GM20000 (cell line): ENCODE data around the gene NUP58.
A peak's percentile ranks its signal among the peaks of the same experiment; 100 is the strongest.

ENCODE experiments used
- DNase-seq: peaks from one replicate; pipeline ENCODE4 v3.0.0; 2012; ENCODE audit warnings: low spot score
- TF ChIP-seq, protein P1 (sequence below): IDR thresholded peaks from 2 replicates; pipeline ENCODE4 v1.5.1; 2012; ENCODE audit warnings: mild to moderate bottlenecking, control low read depth; ENCODE audit errors: extremely low read depth, missing control alignments

The NUP58 gene

DNA sequence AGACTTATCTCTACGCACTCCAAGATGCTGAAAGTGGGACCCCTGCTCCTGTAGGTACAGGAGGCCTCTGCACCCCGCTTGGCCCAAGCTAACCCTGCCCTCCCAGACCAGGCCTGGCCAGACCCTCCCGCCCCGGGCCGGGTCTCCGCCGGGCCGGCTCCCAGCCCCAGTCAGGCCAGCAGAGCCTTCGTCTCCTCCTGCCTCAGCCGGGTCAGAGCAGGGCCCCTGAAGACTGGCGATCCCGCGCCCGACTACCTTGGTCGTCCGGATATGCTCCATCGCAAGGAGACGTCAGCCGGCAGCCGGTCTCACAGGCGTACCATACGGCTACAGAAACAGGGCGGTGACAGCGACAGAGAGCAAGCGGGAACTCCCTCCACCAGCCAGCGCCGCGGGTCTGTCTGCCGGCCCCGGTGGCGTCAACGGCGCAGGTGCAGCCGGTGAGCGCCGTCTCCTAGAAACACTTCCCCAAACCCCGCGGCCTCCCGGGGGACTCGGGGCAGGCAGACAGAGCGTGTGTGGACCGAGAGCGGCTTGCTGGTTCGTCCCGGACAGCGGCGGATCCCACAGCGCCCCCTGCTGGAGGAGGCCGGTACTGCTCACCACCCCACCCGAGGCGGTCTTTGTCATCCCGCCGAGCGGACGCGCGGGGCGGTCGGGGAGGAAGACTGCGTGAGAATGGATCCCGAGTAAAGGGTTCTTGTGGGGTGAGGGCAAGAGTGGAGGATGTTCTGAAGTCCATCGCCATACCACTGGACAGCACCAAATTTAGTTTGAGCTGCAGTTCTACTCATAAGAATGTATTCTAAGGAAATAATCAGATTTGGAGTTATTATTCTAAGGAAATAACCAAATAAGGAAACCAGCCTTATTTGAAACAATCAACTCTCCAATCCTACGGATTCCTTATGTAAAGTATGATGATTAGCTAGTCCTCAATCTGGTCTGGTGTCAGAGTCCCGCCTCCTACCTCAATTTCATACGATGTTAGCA is 14.2 kb upstream of the NUP58 start, which contains the start of gene MTMR6:
Gene MTMR6 (minus strand): TSS at position 520 of the 993 bp plus-strand sequence. CDS start 241 bp downstream, at position 279.
- DNase-seq: peak; percentile 93
- TF ChIP-seq, protein P1, sequence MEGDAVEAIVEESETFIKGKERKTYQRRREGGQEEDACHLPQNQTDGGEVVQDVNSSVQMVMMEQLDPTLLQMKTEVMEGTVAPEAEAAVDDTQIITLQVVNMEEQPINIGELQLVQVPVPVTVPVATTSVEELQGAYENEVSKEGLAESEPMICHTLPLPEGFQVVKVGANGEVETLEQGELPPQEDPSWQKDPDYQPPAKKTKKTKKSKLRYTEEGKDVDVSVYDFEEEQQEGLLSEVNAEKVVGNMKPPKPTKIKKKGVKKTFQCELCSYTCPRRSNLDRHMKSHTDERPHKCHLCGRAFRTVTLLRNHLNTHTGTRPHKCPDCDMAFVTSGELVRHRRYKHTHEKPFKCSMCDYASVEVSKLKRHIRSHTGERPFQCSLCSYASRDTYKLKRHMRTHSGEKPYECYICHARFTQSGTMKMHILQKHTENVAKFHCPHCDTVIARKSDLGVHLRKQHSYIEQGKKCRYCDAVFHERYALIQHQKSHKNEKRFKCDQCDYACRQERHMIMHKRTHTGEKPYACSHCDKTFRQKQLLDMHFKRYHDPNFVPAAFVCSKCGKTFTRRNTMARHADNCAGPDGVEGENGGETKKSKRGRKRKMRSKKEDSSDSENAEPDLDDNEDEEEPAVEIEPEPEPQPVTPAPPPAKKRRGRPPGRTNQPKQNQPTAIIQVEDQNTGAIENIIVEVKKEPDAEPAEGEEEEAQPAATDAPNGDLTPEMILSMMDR: peak; percentile 96

DNA sequence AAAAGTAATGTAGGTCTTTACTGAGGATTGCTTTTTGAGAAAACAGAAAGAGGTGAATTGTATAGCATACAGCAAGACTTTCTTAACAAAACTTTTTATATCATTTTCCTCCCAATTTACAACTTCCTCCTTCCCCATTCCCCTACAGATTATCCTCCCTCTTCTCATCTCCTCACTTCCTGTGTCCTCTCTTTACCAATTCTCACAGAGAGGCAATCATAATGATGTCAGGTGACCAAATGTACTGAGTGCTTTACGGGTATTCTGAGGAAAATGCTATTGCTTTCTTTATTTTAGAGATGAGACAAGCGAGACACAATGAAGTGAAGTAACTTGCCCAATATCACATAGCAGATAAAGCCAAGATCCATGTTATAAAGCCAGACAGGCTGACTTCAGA is 12.5 kb upstream of the NUP58 start:
- no peak for DNase-seq
- TF ChIP-seq, protein P1: no peak

DNA sequence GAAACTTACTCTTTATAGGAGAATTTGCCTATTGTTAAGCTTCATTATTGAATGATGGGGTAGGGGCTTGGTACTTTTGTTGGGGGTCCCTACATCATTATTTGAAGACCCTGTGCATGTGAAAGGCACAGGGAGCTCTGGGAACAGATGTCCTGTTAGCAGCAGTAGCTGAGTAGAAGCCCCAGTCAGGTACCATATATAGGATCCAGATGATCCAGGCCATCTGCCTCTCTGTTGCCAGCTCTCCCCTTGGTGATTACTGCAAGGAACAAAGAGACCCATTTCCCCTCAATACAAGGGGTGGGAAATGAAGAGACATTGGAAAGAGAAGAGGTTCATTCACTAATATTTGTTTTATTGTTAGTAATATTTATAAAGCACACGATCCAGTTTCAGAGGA is 9.7 kb upstream of the NUP58 start:
- DNase-seq: no peak
- TF ChIP-seq, protein P1: no peak

DNA sequence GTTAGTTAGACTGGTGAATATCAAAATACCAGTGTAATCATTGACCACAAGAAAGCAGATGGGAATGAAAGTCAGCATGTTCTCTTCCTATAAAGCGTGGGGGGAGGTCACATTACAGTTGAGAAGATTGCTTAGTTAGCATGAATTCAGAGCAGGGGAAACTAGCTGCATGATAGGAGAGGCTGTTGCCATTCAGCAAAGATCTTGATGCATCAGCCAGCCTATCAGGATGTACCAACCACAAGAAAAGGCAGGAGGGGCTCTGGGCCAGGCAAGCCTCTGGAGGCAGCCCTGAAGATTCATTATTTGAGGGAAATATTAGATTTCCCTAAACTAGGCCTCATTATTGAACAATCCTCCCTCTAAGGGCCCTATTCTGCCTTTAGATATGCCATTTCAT is 9.1 kb upstream of the NUP58 start:
- TF ChIP-seq, protein P1: no peak
- no peak for DNase-seq

DNA sequence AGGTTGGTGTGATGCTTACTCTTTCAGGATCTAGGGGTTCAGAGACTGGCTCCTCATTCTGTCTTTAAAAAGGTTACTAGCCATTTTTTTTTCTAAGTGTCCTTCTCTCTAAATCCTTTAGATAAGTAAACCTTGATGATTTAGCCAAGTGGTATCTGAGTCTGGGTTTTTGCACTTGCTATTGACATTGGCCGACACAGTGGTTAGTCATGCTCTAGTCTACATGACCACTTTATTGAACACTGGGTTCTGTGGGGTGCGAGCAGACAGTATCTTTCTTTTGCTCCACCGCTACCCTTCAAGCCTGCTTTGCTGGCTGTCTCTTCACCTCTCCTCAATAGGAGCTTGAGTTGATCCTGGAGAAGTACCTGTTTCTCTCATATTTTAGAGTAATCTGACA is 6.2 kb upstream of the NUP58 start:
- no peak for DNase-seq
- TF ChIP-seq, protein P1: no peak

DNA sequence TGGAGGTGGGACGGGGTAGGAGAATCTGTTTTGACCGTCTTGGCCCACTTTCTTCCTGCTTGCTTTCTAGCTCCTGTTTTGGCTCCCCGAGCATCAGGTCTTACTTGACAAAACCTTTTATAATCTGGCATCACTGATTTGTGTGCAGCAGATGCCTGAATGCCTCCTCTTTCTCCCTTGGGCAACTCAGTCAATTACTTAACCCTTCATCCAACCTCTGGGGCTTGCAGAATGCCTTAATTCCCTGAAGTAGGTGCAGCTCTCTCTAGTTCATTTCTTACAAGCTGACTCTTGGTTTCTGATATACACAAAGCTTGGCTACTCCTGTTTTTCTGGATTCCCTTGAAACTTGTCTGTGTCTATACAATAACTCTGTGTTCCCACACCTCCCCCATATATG is 5.7 kb upstream of the NUP58 start:
- no peak for DNase-seq

More for the DNA sequence above, 5.7 kb upstream of the NUP58 start:
- TF ChIP-seq, protein P1: no peak
